Panc1 (cell line): ENCODE results near the gene PIK3AP1. TPM values are rescaled to one million over a fixed set of nuclear protein-coding genes. Genes with fewer than 3 reads are reported as not detected.

Experiments
- ATAC-seq: fragments of 200-7000 bp; cut with Tn5 transposase; 2 replicates; pipeline ENCODE4 v1.9.1; 2020; ENCODE audit warnings: mild to moderate bottlenecking, moderate library complexity
- BruUV-seq: library from RNA; stranded (reverse); fragments of 400-500 nt; replicated peaks from 2 replicates; lab custom pipeline; 2021; lab: Mats Ljungman, UMichigan
- CTCF ChIA-PET: fragments of 300-600 bp; sonication (Branson Sonifier 250); formaldehyde crosslinking; loops from one replicate; lab custom pipeline; 2022; ENCODE audit warnings: antibody characterized with exemption; lab: Charles Lee
- POLR2A ChIA-PET: fragments of 300-600 bp; sonication (Branson Sonifier 250); formaldehyde crosslinking; loops from one replicate; lab custom pipeline; 2022; ENCODE audit warnings: antibody characterized with exemption; lab: Charles Lee
- DNase-seq: peaks from one replicate; pipeline ENCODE4 v3.0.0-alpha.2; 2010; ENCODE audit warnings: low read depth, low spot score
- H3K27ac ChIP-seq: 2 replicates; pipeline ENCODE4 v1.5.1; 2011; ENCODE audit warnings: mild to moderate bottlenecking, low read length, inconsistent platforms
- H3K27me3 ChIP-seq: fragments of 200-500 bp; sonication (Bioruptor generic); 2 replicates; pipeline ENCODE4 v1.6.0; 2014; ENCODE audit warnings: low read length, inconsistent platforms; ENCODE audit not compliant: control insufficient read depth, insufficient read depth
- H3K36me3 ChIP-seq: fragments of 200-500 bp; sonication (Bioruptor generic); 2 replicates; pipeline ENCODE4 v1.5.1; 2014; ENCODE audit warnings: inconsistent platforms, mild to moderate bottlenecking, low read length, moderate library complexity; ENCODE audit not compliant: control insufficient read depth, insufficient read depth
- H3K4me1 ChIP-seq: 2 replicates; pipeline ENCODE4 v1.5.1; 2011; ENCODE audit warnings: inconsistent platforms, mild to moderate bottlenecking, low read length, moderate library complexity; ENCODE audit not compliant: control insufficient read depth, insufficient read depth
- H3K4me3 ChIP-seq, 2 experiments: 2 replicates each; pipeline ENCODE4 v1.5.1; 2011 to 2012; ENCODE audit warnings: low read depth in 2 of 2, low read length in 2 of 2, mild to moderate bottlenecking in 2 of 2, inconsistent platforms in 1 of 2, moderate library complexity in 1 of 2
- H3K9me3 ChIP-seq: fragments of 200-500 bp; sonication (Bioruptor generic); 2 replicates; pipeline ENCODE4 v1.5.1; 2014; ENCODE audit warnings: low read depth, mild to moderate bottlenecking, inconsistent platforms, low read length, moderate library complexity; ENCODE audit not compliant: control insufficient read depth, insufficient read depth
- CTCF ChIP-seq: fragments of 450-650 bp; IDR thresholded peaks from 2 replicates; pipeline ENCODE4 v1.5.1; 2017; ENCODE audit warnings: mild to moderate bottlenecking
- POLR2AphosphoS5 ChIP-seq: IDR thresholded peaks from 2 replicates; pipeline ENCODE4 v1.6.1; 2012; ENCODE audit warnings: mild to moderate bottlenecking, low read depth, low read length, moderate library complexity
- SIN3A ChIP-seq: IDR thresholded peaks from 2 replicates; pipeline ENCODE4 v1.6.1; 2012; ENCODE audit warnings: low read depth, mild to moderate bottlenecking, low read length, moderate library complexity, borderline replicate concordance; ENCODE audit not compliant: insufficient read depth
- TCF7L2 ChIP-seq: IDR thresholded peaks from 2 replicates; pipeline ENCODE4 v1.6.1; 2011; ENCODE audit warnings: mild to moderate bottlenecking, low read depth, low read length, inconsistent platforms
- in situ Hi-C: cut with HindIII; loops from 2 replicates; pipeline ENCODE4 v1.10.0; 2016; ENCODE audit warnings: low sequenced_read_pairs, low pct_unique_long_range_greater_than_20kb
- intact Hi-C: fragments of 100-400 bp; cut with micrococcal nuclease; formaldehyde crosslinking; loops from one replicate; pipeline ENCODE4 v1.10.0; 2022; ENCODE audit not compliant: unreplicated experiment
- total RNA-seq: library from RNA; stranded (reverse); gene quantifications from one replicate; pipeline ENCODE4 v1.2.1, GENCODE V29; 2021; ENCODE audit not compliant: unreplicated experiment
- TF ChIP-seq, protein P1 (sequence below), 2 experiments: IDR thresholded peaks; 2 replicates each; pipeline ENCODE4 v1.6.1; 2011 to 2012; ENCODE audit warnings: low read depth in 2 of 2, control low read depth in 1 of 2, low read length in 1 of 2, mild to moderate bottlenecking in 1 of 2, moderate library complexity in 1 of 2; ENCODE audit not compliant: insufficient read depth in 1 of 2

PIK3AP1 gene
- total RNA-seq, 1 experiment from 2014 or later = 2.6 TPM

DNA sequence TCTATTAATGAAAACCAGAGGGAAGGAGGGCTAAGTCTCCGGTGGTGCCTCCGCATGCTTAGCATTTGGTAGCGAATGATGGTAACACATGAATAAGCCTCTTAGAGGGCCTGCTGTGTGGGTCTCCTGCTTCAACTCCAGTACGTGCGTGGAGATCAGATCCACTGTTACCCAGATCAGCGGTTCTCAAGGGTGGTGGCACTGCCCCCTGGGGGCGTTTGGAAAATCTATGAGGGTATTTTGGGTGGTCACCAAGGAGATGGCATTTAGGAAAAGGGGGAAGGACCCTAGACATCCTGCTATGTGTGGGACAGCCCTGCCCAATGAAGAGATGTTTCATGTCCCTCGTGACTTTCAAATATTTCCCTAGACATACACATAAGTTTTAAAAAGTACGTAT, 76.4 kb downstream of the PIK3AP1 start:
- intact Hi-C loops = loop anchor here (2.0 to 10.0 kb wide), 3 partner anchors 78 to 269 kb away; partner anchors contain the start of gene PIK3AP1
- no peak overlapping the region for H3K4me3 ChIP-seq
- H3K27me3 ChIP-seq = no peaks in the 10 kb centered on the region
- no peaks in the 10 kb centered on the region for H3K9me3 ChIP-seq
- H3K4me1 ChIP-seq = no peaks in the 10 kb centered on the region
- ChIA-PET POLR2A (no interaction called here), CTCF (no interaction called here)
- ATAC-seq = no peak
- no peak overlapping the region for H3K27ac ChIP-seq
- no peak for DNase-seq
- in situ Hi-C loops = no loop called here
- TF ChIP-seq, protein P1, sequence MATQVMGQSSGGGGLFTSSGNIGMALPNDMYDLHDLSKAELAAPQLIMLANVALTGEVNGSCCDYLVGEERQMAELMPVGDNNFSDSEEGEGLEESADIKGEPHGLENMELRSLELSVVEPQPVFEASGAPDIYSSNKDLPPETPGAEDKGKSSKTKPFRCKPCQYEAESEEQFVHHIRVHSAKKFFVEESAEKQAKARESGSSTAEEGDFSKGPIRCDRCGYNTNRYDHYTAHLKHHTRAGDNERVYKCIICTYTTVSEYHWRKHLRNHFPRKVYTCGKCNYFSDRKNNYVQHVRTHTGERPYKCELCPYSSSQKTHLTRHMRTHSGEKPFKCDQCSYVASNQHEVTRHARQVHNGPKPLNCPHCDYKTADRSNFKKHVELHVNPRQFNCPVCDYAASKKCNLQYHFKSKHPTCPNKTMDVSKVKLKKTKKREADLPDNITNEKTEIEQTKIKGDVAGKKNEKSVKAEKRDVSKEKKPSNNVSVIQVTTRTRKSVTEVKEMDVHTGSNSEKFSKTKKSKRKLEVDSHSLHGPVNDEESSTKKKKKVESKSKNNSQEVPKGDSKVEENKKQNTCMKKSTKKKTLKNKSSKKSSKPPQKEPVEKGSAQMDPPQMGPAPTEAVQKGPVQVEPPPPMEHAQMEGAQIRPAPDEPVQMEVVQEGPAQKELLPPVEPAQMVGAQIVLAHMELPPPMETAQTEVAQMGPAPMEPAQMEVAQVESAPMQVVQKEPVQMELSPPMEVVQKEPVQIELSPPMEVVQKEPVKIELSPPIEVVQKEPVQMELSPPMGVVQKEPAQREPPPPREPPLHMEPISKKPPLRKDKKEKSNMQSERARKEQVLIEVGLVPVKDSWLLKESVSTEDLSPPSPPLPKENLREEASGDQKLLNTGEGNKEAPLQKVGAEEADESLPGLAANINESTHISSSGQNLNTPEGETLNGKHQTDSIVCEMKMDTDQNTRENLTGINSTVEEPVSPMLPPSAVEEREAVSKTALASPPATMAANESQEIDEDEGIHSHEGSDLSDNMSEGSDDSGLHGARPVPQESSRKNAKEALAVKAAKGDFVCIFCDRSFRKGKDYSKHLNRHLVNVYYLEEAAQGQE (IDR thresholded peaks at IDR 0.05; ENCODE audit: insufficient read depth in 1 of 2, low read depth in 2 of 2, low read length in 1 of 2) = no peak
- TF ChIP-seq SIN3A = no peak
- no peak for TF ChIP-seq POLR2AphosphoS5
- no peak for TF ChIP-seq CTCF
- TF ChIP-seq TCF7L2 = no peak
- H3K36me3 ChIP-seq = no peaks in the 10 kb centered on the region
- BruUV-seq = no TSS peak

DNA sequence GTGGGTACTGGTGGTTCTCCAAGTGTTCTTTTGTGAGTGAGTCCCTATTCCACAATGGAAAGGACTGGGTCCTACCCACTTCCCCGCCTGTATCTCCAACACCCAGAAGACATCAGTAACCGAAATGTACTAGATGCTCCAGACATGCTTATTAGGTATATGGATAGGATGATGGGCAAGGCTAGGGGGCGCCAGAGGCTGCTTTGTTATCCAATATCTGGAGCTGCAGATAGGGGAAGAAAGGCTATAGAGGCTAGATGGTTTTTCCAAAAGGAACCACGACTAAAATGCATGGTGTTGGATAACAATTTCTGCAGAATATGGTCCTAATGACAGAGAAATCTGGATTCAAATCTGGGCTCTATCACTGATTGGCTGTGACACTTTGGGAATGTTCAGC, 77.3 kb downstream of the PIK3AP1 start:
- intact Hi-C loops (loop anchor here (2.0 to 10.0 kb wide), 3 partner anchors 79 to 268 kb away; partner anchors contain the start of gene PIK3AP1), in situ Hi-C loops (no loop called here)
- ChIA-PET POLR2A (no interaction called here), CTCF (no interaction called here)
- no TSS peak for BruUV-seq
- Histone ChIP-seq H3K27ac (no peak overlapping the region), H3K9me3 (no peaks in the 10 kb centered on the region), H3K36me3 (no peaks in the 10 kb centered on the region), H3K27me3 (no peaks in the 10 kb centered on the region), H3K4me1 (no peaks in the 10 kb centered on the region), H3K4me3 (no peak overlapping the region)
- peak; percentile 79 for ATAC-seq
- DNase-seq = peak; percentile 28
- peak; percentile 78 for TF ChIP-seq CTCF
- no peak for TF ChIP-seq SIN3A
